Memory B cell (primary cell): ENCODE results near the gene CDC42EP4.
A peak's percentile ranks its signal among the peaks of the same experiment; 100 is the strongest.

Source experiments
- ATAC-seq: fragments of 150-1000 bp; cut with Tn5 transposase; 2 replicates; pipeline ENCODE4 v1.10.0; 2021; ENCODE audit warnings: low read depth, mild to moderate bottlenecking, moderate library complexity
- DNase-seq, 2 donors: peaks; one replicate each; pipeline ENCODE4 v3.0.0; 2022; ENCODE audit warnings: low spot score in 2 of 2
- H3K27ac Mint-ChIP-seq: one replicate; pipeline ENCODE4 v1.8.0; 2022; ENCODE audit warnings: mild to moderate bottlenecking, moderate library complexity, mixed read lengths
- H3K27me3 Mint-ChIP-seq: one replicate; pipeline ENCODE4 v1.8.0; 2022; ENCODE audit warnings: mixed read lengths
- H3K36me3 Mint-ChIP-seq: one replicate; pipeline ENCODE4 v1.8.0; 2022; ENCODE audit warnings: mild to moderate bottlenecking, mixed read lengths
- H3K4me1 Mint-ChIP-seq: one replicate; pipeline ENCODE4 v1.8.0; 2022; ENCODE audit warnings: mixed read lengths
- H3K4me3 Mint-ChIP-seq: one replicate; pipeline ENCODE4 v1.8.0; 2022; ENCODE audit warnings: mild to moderate bottlenecking, moderate library complexity, mixed read lengths
- H3K9me3 Mint-ChIP-seq: one replicate; pipeline ENCODE4 v1.8.0; 2022; ENCODE audit warnings: mixed read lengths

The CDC42EP4 gene

DNA sequence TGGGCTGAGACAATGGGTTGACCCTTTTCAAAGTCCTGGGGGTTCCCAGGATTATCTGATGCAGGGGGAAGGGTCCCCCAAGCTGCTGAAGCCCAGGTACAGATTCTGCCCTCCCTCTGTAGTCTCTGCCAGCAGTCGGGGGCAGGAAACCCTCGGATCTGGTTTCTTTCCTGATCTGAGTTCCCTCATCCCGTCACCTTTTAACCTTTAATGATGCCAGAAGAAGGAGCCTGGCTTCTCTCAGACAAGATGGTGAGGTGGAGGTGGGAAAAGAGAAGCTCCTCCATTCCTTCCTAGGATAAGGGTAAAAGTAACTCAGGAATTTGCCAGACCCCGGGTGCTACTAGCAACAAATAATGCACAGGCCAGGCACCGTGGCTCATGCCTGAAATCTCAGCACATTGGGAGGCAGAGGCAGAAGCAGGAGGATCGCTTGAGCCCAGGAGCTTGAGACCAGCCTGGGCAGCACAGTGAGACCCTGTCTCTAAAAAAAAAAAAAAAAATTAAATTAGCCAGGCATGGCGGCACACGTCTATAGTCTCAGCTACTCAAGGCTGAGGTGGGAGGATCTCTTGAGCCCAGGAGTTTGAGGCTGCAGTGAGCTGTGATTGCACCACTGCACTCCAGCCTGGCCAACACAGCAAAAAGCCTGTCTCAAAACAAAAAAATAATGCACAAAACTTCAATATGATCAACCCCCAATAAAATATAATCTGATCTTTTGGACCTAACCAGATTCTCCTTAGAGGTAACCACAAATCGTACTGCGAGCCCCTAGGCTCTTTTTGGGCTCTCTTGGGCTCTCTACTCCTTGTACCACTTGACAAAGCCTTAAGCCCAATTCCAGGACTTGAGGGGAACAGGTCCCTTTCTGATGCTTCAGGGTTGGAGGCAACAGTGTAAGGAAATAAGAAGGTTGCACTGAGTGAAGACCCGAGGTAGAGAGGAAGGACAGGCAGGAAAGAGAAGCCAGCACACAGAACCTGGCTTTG, 5.7 kb downstream of the CDC42EP4 start:
- peaks cover 4% of the 10 kb centered on the region for H3K27me3 Mint-ChIP-seq
- H3K36me3 Mint-ChIP-seq, result no peaks in the 10 kb centered on the region
- H3K4me1 Mint-ChIP-seq, result peaks cover 7% of the 10 kb centered on the region
- H3K4me3 Mint-ChIP-seq, result no peak overlapping the region
- H3K27ac Mint-ChIP-seq, result no peak overlapping the region
- no peak for DNase-seq
- no peaks in the 10 kb centered on the region for H3K9me3 Mint-ChIP-seq
- no peak for ATAC-seq

DNA sequence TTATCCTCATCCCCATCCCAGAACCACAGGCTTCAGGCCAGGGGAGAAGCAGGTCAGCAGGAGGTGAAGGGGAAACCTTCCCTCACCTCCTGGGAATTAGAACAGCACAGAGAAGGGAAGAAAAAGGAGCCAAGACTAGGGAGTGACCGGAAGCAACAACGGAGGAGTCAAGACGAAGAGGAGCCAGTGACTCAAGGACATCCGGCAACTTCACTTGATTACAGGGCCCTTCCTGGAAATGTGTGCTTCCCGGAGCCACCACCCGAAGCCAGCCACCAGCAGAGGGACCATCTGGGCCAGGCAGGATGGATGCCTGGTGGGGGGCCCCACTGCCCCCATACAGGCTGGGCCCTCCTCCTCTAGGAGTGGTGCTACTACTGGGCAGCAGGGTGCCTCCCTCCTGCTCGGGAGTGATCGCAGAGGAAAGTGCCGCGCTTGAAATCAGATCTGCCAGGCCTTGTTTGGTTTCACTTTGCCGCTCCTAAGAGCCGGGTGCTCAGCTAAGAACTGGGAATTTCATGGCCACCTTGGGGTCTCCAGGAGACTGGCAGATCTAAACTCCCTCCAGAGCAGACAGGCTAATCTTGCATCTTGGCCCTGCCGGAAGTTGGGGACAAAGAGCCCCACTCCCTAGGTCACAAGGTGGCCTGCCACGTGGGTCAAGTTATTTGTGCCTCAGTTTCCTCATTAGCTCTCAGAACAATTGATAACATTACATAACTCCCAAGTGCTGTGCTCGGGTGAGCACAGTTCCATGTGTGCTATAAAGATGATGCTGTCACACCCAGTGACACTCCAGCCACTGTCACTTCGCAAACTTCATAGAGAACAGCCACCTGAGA, 6.6 kb downstream of the CDC42EP4 start:
- H3K4me3 Mint-ChIP-seq, result no peak overlapping the region
- H3K9me3 Mint-ChIP-seq, result no peaks in the 10 kb centered on the region
- H3K27ac Mint-ChIP-seq, result no peak overlapping the region
- DNase-seq, result no peak
- no peaks in the 10 kb centered on the region for H3K36me3 Mint-ChIP-seq
- H3K27me3 Mint-ChIP-seq, result peaks cover 4% of the 10 kb centered on the region
- ATAC-seq, result no peak
- peaks cover 4% of the 10 kb centered on the region for H3K4me1 Mint-ChIP-seq

DNA sequence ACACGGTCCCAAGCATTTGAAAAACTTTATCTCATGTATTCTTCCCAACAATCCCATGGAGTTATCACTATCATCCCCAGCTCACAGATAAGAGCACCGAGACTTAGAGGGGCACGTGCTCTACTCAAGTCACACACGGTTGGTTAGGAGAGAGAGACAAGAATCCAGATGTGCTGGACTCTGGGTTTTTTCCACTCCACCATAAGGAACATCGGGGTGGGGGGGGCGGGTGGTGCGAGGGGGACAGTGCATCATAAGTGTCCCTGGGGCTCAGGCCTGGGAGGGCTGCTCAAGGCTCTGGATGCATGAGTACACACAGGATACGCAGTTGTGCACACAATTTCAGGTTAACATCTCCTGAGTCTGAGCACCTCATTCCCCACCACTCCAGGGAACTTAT, 7.4 kb downstream of the CDC42EP4 start:
- no peak for DNase-seq
- Mint-ChIP-seq H3K9me3 (no peaks in the 10 kb centered on the region), H3K36me3 (no peaks in the 10 kb centered on the region), H3K27me3 (peaks cover 5% of the 10 kb centered on the region), H3K27ac (no peak overlapping the region), H3K4me3 (no peak overlapping the region), H3K4me1 (peaks cover 2% of the 10 kb centered on the region)
- no peak for ATAC-seq

DNA sequence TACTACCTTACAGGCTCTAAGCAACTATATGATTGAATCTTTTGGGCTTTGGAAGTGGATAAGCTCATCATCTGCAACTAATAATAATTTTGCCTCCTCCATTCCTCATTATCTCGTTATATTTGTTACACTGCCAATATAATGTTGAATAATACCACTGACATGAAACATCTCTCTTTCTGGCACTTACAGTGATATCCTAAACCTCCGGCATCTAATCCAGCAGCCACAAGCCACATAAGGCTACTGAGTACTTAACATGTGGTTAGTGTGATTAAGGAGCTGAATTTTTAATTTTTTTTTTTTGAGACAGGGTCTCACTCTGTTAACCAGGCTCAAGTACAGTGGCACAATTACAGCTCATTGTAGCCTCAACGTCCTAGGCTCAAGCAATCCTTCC, 9.6 kb downstream of the CDC42EP4 start:
- Mint-ChIP-seq H3K4me3 (no peak overlapping the region), H3K9me3 (no peaks in the 10 kb centered on the region), H3K36me3 (no peaks in the 10 kb centered on the region), H3K4me1 (no peaks in the 10 kb centered on the region), H3K27me3 (peaks cover 5% of the 10 kb centered on the region), H3K27ac (no peak overlapping the region)
- DNase-seq (no peak), ATAC-seq (no peak)

DNA sequence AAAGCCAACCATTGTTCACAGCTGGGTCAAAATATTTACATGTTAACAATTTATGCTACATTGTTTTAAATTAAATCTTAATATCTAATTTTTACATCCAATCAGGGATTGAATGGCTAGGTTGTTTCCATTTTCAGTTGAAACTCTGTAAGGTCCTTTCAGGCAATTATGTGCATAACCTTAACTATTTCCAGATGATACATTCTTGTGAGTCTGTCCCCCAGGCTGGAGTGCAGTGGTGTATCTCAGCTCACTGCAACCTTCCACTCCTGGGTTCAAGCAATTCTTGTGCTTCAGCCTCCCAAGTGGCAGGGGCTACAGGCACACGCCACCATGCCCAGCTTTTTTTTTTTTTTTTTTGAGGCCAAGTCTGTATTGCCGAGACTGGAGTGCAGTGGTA, 10.4 kb downstream of the CDC42EP4 start:
- Mint-ChIP-seq H3K27me3 (peaks cover 5% of the 10 kb centered on the region), H3K9me3 (no peaks in the 10 kb centered on the region)

DNA sequence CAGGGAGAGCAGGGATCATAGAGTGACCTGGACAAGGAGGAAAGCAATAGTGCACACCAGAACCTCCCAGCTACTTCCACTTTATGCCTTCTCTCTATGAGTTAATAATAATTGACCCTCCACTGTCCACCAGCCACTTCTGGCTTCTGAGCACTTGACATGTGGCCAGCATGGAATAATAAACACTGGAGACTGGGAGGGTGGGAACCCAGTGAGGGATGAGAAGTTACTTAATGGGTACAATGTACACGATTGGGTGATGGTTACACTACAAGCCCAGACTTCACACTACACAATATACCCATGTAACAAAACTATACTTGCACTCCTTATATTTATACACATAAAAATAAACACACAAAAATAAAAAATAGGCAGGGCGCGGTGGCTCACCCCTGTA, 11.4 kb downstream of the CDC42EP4 start:
- Mint-ChIP-seq H3K27ac (no peak overlapping the region), H3K36me3 (no peaks in the 10 kb centered on the region), H3K4me3 (no peak overlapping the region), H3K4me1 (no peaks in the 10 kb centered on the region), H3K27me3 (peaks cover 5% of the 10 kb centered on the region), H3K9me3 (no peaks in the 10 kb centered on the region)
- DNase-seq, result no peak
- no peak for ATAC-seq

More for the DNA sequence above, 10.4 kb downstream of the CDC42EP4 start:
- Mint-ChIP-seq H3K4me1 (no peaks in the 10 kb centered on the region), H3K4me3 (no peak overlapping the region), H3K36me3 (no peaks in the 10 kb centered on the region), H3K27ac (no peak overlapping the region)
- ATAC-seq (no peak), DNase-seq (no peak)

DNA sequence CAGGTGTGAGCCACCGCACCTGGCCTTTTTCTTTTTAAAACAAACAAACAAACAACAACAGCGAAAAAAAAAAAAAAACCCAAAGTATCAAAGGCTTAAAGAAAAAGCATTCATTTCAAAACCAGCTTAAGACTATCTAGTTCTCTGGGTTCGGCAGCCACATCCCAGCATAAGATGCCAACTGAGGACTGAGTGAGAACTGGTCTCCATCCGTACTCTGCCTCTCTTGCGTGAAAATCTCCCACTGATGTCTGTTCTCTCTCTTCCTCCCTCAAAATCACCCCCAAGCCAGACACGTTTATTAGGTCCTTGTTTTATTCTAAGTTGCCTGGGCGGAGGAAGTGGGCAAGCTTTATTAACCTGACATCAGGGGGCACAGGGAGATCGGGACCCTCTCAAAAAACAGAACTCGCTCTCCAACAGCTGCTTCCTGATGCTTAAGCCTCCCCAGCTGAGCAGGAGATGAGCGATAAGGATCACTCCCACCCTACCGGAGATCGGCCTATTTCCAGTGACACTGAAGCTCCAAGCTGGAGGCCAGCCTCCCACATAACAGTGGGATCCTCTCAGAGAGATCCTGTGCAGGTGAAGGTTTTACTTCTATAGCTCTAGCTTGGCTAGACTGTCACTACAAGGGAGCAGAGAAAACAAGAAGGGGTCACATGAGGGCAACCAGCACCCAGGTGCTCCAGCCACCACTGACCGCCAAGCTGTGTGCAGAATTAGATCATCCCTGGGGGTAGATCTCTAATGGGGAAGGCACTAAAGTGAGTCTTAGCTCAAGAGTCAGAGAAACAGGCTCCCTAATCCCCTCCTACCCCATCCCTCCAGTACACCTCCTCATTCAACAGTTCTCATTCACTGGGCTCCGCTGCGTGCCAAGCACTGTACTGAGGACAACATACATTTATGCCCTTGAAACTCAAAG, 13.6 kb downstream of the CDC42EP4 start:
- H3K4me3 Mint-ChIP-seq, result no peak overlapping the region
- H3K4me1 Mint-ChIP-seq, result no peaks in the 10 kb centered on the region
- H3K9me3 Mint-ChIP-seq, result no peaks in the 10 kb centered on the region
- H3K27me3 Mint-ChIP-seq, result peaks cover 6% of the 10 kb centered on the region
- H3K36me3 Mint-ChIP-seq, result no peaks in the 10 kb centered on the region
- no peak for ATAC-seq
- H3K27ac Mint-ChIP-seq, result no peak overlapping the region
- DNase-seq, result no peak

DNA sequence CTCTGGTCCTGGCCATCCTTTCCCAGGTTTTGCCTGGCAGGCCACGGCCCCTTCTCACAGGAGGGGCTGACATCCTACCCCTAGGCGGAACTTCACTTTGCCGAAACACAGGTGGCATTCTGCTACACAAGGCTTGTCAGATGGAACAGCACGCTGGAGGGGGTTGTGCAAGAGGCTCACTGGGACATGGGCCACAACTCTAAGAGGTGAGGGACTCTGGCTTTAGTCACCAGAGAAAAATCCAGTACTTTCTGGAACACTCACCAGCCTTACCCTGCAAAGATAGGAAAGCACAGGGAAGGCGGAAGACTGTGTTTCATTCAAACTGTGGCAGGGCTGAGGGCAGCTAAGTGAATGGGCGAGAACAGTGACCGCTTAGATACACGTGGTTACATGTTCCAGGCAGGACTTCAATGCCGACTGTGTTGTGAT, 18.3 kb downstream of the CDC42EP4 start:
- DNase-seq (no peak), ATAC-seq (no peak)
- Mint-ChIP-seq H3K9me3 (no peaks in the 10 kb centered on the region), H3K4me1 (peaks cover 21% of the 10 kb centered on the region), H3K27ac (no peak overlapping the region), H3K27me3 (peaks cover 10% of the 10 kb centered on the region), H3K36me3 (no peaks in the 10 kb centered on the region), H3K4me3 (no peak overlapping the region)

DNA sequence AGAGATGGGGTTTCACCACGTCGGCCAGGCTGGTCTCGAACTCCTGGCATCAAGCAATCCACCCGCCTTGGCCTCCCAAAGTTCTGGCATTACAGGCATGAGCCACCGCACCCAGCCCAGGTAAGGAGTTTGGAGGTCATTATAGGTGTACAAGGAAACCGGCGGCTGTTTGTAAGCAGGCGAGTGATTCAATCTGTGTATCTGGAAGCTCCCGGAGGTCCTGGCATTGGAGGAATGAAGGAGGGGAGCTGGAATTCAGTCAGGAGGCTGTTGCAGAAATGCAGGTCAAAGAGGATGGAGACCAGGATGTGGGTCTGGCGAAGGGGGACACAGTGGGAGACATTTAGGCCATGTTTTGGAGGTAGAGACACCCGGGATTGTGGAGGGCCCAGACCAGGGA, 18.8 kb downstream of the CDC42EP4 start:
- H3K4me1 Mint-ChIP-seq, result peaks cover 21% of the 10 kb centered on the region
- DNase-seq, result no peak
- H3K9me3 Mint-ChIP-seq, result no peaks in the 10 kb centered on the region
- ATAC-seq, result no peak
- H3K4me3 Mint-ChIP-seq, result no peak overlapping the region
- H3K27ac Mint-ChIP-seq, result no peak overlapping the region
- H3K27me3 Mint-ChIP-seq, result peaks cover 10% of the 10 kb centered on the region
- no peaks in the 10 kb centered on the region for H3K36me3 Mint-ChIP-seq

DNA sequence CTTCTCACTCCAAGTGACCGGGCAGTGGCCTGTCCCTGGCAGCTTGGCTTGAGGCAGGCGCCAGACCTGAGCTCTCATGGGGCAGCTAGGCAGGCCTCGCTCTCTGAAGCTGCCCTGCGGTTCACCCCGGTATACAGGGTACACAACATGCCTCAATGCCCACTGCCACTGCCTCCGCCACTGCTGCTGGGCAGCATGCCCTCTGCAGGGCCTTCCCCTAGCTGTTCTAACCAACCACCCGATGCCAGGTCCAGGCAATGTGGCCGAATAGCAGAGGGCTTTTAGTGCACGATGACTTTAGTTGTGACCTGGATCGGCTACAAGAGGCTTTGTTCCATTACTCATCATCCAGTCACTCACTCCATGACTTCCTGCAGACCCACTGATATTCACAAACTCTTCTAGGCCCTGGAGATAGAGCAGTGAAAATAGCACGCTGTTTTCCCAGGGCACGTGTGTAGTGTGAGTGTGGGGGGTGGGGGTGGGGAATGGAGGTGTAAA, 19.7 kb downstream of the CDC42EP4 start:
- DNase-seq (no peak), ATAC-seq (no peak)
- no peak overlapping the region for H3K27ac Mint-ChIP-seq
- H3K9me3 Mint-ChIP-seq, result no peaks in the 10 kb centered on the region
- no peaks in the 10 kb centered on the region for H3K36me3 Mint-ChIP-seq
- H3K4me3 Mint-ChIP-seq, result no peak overlapping the region
- peaks cover 21% of the 10 kb centered on the region for H3K4me1 Mint-ChIP-seq
- peaks cover 13% of the 10 kb centered on the region for H3K27me3 Mint-ChIP-seq

DNA sequence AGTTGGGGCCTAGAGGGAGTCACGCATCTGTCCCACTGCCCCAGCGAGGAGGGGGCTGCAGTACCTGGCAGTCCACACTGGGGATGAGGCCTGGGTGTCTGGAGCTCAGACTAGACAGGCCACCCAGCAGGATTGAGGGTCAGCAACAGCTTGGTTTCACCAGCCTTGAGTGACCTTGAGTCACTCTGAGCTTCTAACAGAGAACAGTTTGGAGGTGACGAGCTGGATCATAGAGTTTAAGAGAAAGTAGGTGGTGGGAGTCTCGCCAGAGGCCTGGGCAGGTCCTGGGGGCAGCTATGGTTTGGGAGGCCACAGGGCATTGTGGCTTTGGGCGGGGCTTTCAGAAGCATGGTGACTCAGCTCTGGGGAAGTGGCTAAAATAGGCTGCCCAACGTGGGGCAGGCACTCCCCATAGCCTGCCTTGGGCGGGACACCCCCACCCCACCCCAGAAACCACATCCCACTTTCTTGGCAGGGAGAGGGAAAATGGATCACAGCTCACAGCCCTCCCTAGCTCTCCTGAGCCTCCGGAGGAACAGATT, 20.5 kb downstream of the CDC42EP4 start:
- DNase-seq (no peak), ATAC-seq (no peak)
- Mint-ChIP-seq H3K27me3 (peaks cover 16% of the 10 kb centered on the region), H3K36me3 (no peaks in the 10 kb centered on the region), H3K9me3 (no peaks in the 10 kb centered on the region), H3K4me1 (peaks cover 24% of the 10 kb centered on the region), H3K27ac (no peak overlapping the region), H3K4me3 (no peak overlapping the region)

DNA sequence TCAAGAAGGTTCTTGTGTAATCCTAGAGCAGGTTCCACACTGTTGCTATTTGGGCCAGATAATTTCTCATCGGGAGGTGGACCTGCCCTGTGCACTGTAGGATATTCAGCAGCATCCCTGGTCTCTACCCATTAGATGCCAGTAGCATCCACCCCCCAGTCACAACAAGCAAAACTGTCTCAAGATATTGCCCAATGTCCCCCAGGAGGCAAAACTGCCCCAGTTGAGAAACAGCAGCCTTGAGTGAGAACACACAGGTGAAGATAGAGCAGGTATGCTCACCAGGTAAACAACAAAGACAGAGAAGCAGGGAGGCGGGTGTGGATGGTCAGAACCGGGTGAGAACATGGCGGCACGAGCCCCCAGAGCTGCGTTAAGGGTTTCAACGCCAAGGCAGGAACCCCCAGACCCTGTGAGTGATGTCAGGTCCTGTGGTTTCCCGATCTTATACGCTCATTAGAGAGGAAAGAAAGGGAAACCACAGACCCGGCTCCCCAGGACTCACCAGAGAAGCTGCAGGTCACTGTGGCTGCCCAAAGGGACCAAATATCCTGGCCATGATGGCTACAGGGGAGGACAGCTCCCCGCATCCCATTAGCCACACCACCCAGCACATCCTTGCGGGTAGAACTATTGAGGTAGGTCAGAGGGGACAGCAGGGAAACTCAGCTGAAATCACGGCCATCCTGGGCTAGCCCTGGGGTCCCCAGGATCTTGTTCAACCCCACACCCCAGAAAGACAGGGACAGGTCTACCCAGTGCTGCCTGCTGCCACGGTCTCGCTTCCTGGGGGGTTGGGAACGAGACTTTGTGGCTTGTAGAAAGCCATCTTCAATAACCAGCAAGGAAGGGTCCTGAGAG, 21.2 kb downstream of the CDC42EP4 start:
- Mint-ChIP-seq H3K27me3 (peaks cover 16% of the 10 kb centered on the region), H3K9me3 (no peaks in the 10 kb centered on the region), H3K36me3 (no peaks in the 10 kb centered on the region), H3K4me1 (peaks cover 24% of the 10 kb centered on the region), H3K27ac (no peak overlapping the region), H3K4me3 (peak overlapping the region; percentile 4)
- ATAC-seq (no peak), DNase-seq (no peak)
